Natural killer cell (primary cell): ENCODE results near the gene MMRN2. TPM values are rescaled to one million over a fixed set of nuclear protein-coding genes. Genes with fewer than 3 reads are reported as not detected.

Source experiments
- ATAC-seq, 3 donors: fragments of 150-1000 bp in 2 of 3; fragments of 200-7000 bp in 1 of 3; cut with Tn5 transposase; 1 replicate in 1 of 3; 2 replicates in 2 of 3; pipeline ENCODE4 v1.10.0; 2021; ENCODE audit warnings: mild to moderate bottlenecking in 2 of 3, moderate library complexity in 2 of 3
- DNase-seq, 2 donors: peaks; one replicate each; pipeline versions ENCODE4 v3.0.0 to v3.0.0-alpha.2; 2013 to 2021; ENCODE audit warnings: mixed read lengths in 1 of 2
- H3K27ac ChIP-seq: one replicate; pipeline ENCODE4 v1.5.1; 2013; ENCODE audit warnings: mild to moderate bottlenecking, low read length
- H3K27me3 ChIP-seq: one replicate; pipeline ENCODE4 v1.6.1; 2013; ENCODE audit warnings: low read length; ENCODE audit not compliant: control insufficient read depth, insufficient read depth
- H3K36me3 ChIP-seq: one replicate; pipeline ENCODE4 v1.6.1; 2013; ENCODE audit warnings: low read length; ENCODE audit not compliant: control insufficient read depth, insufficient read depth
- H3K4me1 ChIP-seq: one replicate; pipeline ENCODE4 v1.6.1; 2013; ENCODE audit warnings: low read length; ENCODE audit not compliant: control insufficient read depth, insufficient read depth
- H3K4me3 ChIP-seq: one replicate; pipeline ENCODE4 v1.5.1; 2013; ENCODE audit warnings: low read length
- H3K9me3 ChIP-seq: one replicate; pipeline ENCODE4 v1.6.1; 2013; ENCODE audit warnings: low read length; ENCODE audit not compliant: control insufficient read depth, insufficient read depth
- H3K27ac Mint-ChIP-seq, 2 donors: one replicate each; pipeline ENCODE4 v1.8.0; 2022; ENCODE audit warnings: mild to moderate bottlenecking in 2 of 2, mixed read lengths in 2 of 2, moderate library complexity in 1 of 2
- H3K27me3 Mint-ChIP-seq, 2 donors: one replicate each; pipeline ENCODE4 v1.8.0; 2022; ENCODE audit warnings: low read depth in 2 of 2, mixed read lengths in 2 of 2
- H3K36me3 Mint-ChIP-seq: one replicate; pipeline ENCODE4 v1.8.0; 2022; ENCODE audit warnings: mixed read lengths
- H3K4me1 Mint-ChIP-seq, 2 donors: one replicate each; pipeline ENCODE4 v1.8.0; 2022; ENCODE audit warnings: mixed read lengths in 2 of 2
- H3K4me3 Mint-ChIP-seq: one replicate; pipeline ENCODE4 v1.8.0; 2022; ENCODE audit warnings: mild to moderate bottlenecking, moderate library complexity, mixed read lengths
- H3K9me3 Mint-ChIP-seq, 2 donors: one replicate each; pipeline ENCODE4 v1.8.0; 2022; ENCODE audit warnings: mixed read lengths in 2 of 2
- CTCF ChIP-seq: fragments of 200-600 bp; IDR thresholded peaks from one replicate; pipeline ENCODE4 v1.8.0; 2022; ENCODE audit warnings: antibody characterized with exemption
- WGBS: methylation state at CpG from one replicate; pipeline ENCODE4 v1.1.7; 2013; ENCODE audit warnings: missing lambda C conversion rate; ENCODE audit not compliant: insufficient coverage; 5-methylcytosine and 5-hydroxymethylcytosine counted together
- intact Hi-C: fragments of 100-400 bp; cut with micrococcal nuclease; formaldehyde crosslinking; loops from one replicate; pipeline ENCODE4 v1.14.2; 2022
- total RNA-seq, 4 donors: library from RNA; stranded (reverse); fragments of 120-200 nt in 1 of 4; gene quantifications; one replicate each; pipeline versions ENCODE4 v1.2.3 to v1.2.4, GENCODE V29; 2013 to 2022

MMRN2 gene
- total RNA-seq, 3 donors from 2014 or later (not counting 1 experiment from before 2014, with no cell fraction given) = 1.3 TPM; not detected in 2

- DNase-seq = no peak
- Mint-ChIP-seq H3K27me3 (no peaks in the 10 kb centered on the region), H3K36me3 (no peaks in the 10 kb centered on the region), H3K4me1 (peaks cover 10 to 18% of the 10 kb centered on the region in 2 donors), H3K27ac (no peak overlapping the region), H3K9me3 (no peaks in the 10 kb centered on the region), H3K4me3 (no peak overlapping the region)
- peaks cover 29% of the 10 kb centered on the region for H3K4me1 ChIP-seq
- no peak overlapping the region for H3K4me3 ChIP-seq
- H3K27ac ChIP-seq = no peak overlapping the region
- intact Hi-C loops = no loop called here
- no peaks in the 10 kb centered on the region for H3K9me3 ChIP-seq
- no peak for ATAC-seq
- H3K36me3 ChIP-seq = no peaks in the 10 kb centered on the region
- WGBS = 86% methylated on average over 7 of the region's 7 CpGs
- H3K27me3 ChIP-seq = no peaks in the 10 kb centered on the region
- TF ChIP-seq CTCF = no peak
Measured at GRCh38 chr10:86962136-86962980, 4.9 kb upstream of the MMRN2 start.

- Mint-ChIP-seq H3K4me1 (peaks cover 9 to 13% of the 10 kb centered on the region in 2 donors), H3K27me3 (no peaks in the 10 kb centered on the region), H3K27ac (no peak overlapping the region), H3K4me3 (no peak overlapping the region), H3K9me3 (no peaks in the 10 kb centered on the region), H3K36me3 (no peaks in the 10 kb centered on the region)
- H3K9me3 ChIP-seq = no peaks in the 10 kb centered on the region
- no peak overlapping the region for H3K4me3 ChIP-seq
- ATAC-seq (no peak), DNase-seq (no peak)
- H3K36me3 ChIP-seq = no peaks in the 10 kb centered on the region
- H3K4me1 ChIP-seq = peaks cover 23% of the 10 kb centered on the region
- H3K27me3 ChIP-seq = no peaks in the 10 kb centered on the region
- TF ChIP-seq CTCF = no peak
- WGBS = 88% methylated on average over 12 of the region's 12 CpGs
- H3K27ac ChIP-seq = no peak overlapping the region
- intact Hi-C loops = no loop called here
Measured at GRCh38 chr10:86961481-86962091, 4.2 kb upstream of the MMRN2 start.

GRCh38 chr10:86960863-86961434, 3.5 kb upstream of the MMRN2 start:
- no peak for TF ChIP-seq CTCF
- no peaks in the 10 kb centered on the region for H3K9me3 Mint-ChIP-seq
- H3K4me1 ChIP-seq = peaks cover 16% of the 10 kb centered on the region
- ATAC-seq = no peak
- no peaks in the 10 kb centered on the region for H3K9me3 ChIP-seq
- H3K36me3 Mint-ChIP-seq = no peaks in the 10 kb centered on the region
- no peaks in the 10 kb centered on the region for H3K36me3 ChIP-seq
- intact Hi-C loops = no loop called here
- H3K27me3 Mint-ChIP-seq = no peaks in the 10 kb centered on the region
- H3K27ac ChIP-seq = no peak overlapping the region
- H3K27me3 ChIP-seq = no peaks in the 10 kb centered on the region
- DNase-seq = no peak
- 85% methylated on average over 9 of the region's 9 CpGs for WGBS
- no peak overlapping the region for H3K4me3 Mint-ChIP-seq
- H3K4me3 ChIP-seq = no peak overlapping the region
- H3K4me1 Mint-ChIP-seq = peaks cover 2 to 6% of the 10 kb centered on the region in 2 donors
- H3K27ac Mint-ChIP-seq = no peak overlapping the region
